ENCODE data around the gene RABL6.

The RABL6 gene

GRCh38 chr9:136848393-136849037, 40.8 kb downstream of the RABL6 start:
- no peak for DNase-seq

GRCh38 chr9:136849038-136849959, 41.6 kb downstream of the RABL6 start, which contains the start of gene PHPT1:
TSS of gene PHPT1 (plus strand) at chr9:136849409. CDS start at chr9:136849431, 22 bp downstream.
- peak; percentile 99 for DNase-seq

- DNase-seq = no peak
These were observed 42.5 kb downstream of the RABL6 start for GRCh38 chr9:136849960-136850865.

GRCh38 chr9:136850866-136851775, 43.4 kb downstream of the RABL6 start:
- DNase-seq = no peak

- no peak for DNase-seq
These were observed 44.4 kb downstream of the RABL6 start, which contains the start of gene MAMDC4 for GRCh38 chr9:136851941-136852663. TSS of gene MAMDC4 (plus strand) at chr9:136852346. CDS start at chr9:136852417, 71 bp downstream.

GRCh38 chr9:136852664-136853595, 45.2 kb downstream of the RABL6 start:
- no peak for DNase-seq

- no peak for DNase-seq
These were observed 45.9 kb downstream of the RABL6 start for GRCh38 chr9:136853596-136854112.

GRCh38 chr9:136854113-136854841, 46.5 kb downstream of the RABL6 start:
- no peak for DNase-seq

- no peak for DNase-seq
These were observed 47.2 kb downstream of the RABL6 start for GRCh38 chr9:136854842-136855460.

GRCh38 chr9:136855461-136856078, 47.8 kb downstream of the RABL6 start:
- DNase-seq = no peak

GRCh38 chr9:136856079-136856476, 48.3 kb downstream of the RABL6 start:
- no peak for DNase-seq

- DNase-seq = no peak
These were observed 48.9 kb downstream of the RABL6 start for GRCh38 chr9:136856541-136857141.

GRCh38 chr9:136857166-136857565, 49.4 kb downstream of the RABL6 start:
- DNase-seq = no peak

GRCh38 chr9:136857581-136858412, 50.0 kb downstream of the RABL6 start:
- no peak for DNase-seq

GRCh38 chr9:136858452-136858843, 50.7 kb downstream of the RABL6 start:
- no peak for DNase-seq

Data from fibroblast of skin of right quadriceps (primary cell).